Prostate gland (tissue), 2 donors: ENCODE measurements around the gene TBC1D9B.

ENCODE experiments used
- CTCF ChIP-seq, 4 experiments: fragments of 200-600 bp in 2 of 4; fragments of 450-650 bp in 2 of 4; sonication (generic) in 2 of 4; IDR thresholded peaks; 1 replicate in 3 of 4; 2 replicates in 1 of 4; pipeline ENCODE4 v1.5.1; 2016 to 2019; ENCODE audit warnings: antibody characterized with exemption in 4 of 4, mild to moderate bottlenecking in 2 of 4, moderate library complexity in 2 of 4
- POLR2A ChIP-seq: fragments of 450-650 bp; IDR thresholded peaks from one replicate; pipeline ENCODE4 v1.6.1; 2016; ENCODE audit warnings: antibody characterized with exemption, mild to moderate bottlenecking
- POLR2AphosphoS5 ChIP-seq: sonication (generic); formaldehyde crosslinking; IDR thresholded peaks from one replicate; pipeline ENCODE4 v1.6.1; 2017; ENCODE audit warnings: antibody characterized with exemption

DNA sequence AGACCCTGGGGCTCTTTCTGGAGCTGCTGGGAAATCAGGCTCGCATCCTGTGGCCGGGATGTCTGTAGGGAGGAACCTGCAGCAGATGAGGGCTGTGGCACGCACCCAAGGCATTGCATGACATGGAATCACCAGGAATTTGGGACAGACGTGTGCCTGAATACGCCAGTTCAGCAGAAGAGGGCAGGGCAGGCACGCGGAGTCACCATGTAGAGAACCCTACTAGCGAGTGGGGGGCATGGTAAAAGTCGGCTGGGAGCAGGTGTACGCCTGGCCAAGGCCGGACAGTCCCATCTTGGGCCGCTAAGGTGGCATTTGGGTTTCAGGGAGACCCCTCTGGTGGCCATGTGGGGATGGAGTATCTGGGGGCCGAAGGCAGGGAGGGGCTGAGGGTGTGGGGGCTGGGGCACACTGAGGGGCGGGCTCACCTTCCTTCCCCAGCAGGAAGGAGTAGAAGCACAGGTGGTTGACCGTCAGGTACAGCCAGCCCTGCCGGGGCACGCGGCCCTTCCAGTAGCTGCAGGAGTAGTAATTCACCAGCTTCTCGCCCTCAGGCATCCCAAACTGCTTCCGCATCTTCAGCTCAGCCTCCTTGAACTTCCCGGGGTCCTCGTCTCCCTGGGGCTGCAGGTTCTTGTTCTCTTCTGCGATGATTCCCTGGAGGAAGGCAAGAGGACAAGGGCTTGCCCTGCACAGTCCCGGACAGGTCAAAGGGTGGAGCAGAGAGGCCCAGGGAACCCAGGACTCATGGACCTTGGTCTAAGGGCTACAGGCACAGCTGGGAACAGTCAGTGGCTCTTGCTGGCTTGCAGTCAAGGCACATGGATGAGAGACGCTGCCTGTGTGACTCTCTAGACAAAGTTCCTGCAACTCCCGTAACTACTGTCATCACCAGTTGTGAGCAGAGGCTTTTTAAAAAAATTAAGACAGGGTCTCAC lies 13.5 kb downstream of the TBC1D9B start:
- TF ChIP-seq POLR2A (no peak), CTCF (IDR thresholded peaks at IDR 0.05) (no peak), POLR2AphosphoS5 (no peak)
